Loucy (cell line): ENCODE results near the gene SMPD2.

Experiments used
- H2AFZ ChIP-seq: fragments of 200-600 bp; sonication (generic); 2 replicates; pipeline ENCODE4 v1.6.0; 2016; ENCODE audit warnings: antibody characterized with exemption, mild to moderate bottlenecking, low read length, moderate library complexity
- H3F3A ChIP-seq: fragments of 200-600 bp; 2 replicates; pipeline ENCODE4 v1.6.0; 2016; ENCODE audit warnings: antibody characterized with exemption, low read depth, mild to moderate bottlenecking
- H3K27me3 ChIP-seq: fragments of 200-600 bp; sonication (generic); 2 replicates; pipeline ENCODE4 v1.6.1; 2014; ENCODE audit warnings: low read length, mild to moderate bottlenecking; ENCODE audit not compliant: insufficient read depth, poor library complexity, severe bottlenecking
- H3K36me3 ChIP-seq: fragments of 200-600 bp; sonication (generic); 2 replicates; pipeline ENCODE4 v1.6.1; 2016; ENCODE audit warnings: low read length; ENCODE audit not compliant: insufficient read depth
- H3K4me1 ChIP-seq: fragments of 200-600 bp; sonication (generic); 2 replicates; pipeline ENCODE4 v1.5.1; 2014; ENCODE audit warnings: low read length, mild to moderate bottlenecking; ENCODE audit not compliant: insufficient read depth, poor library complexity, severe bottlenecking
- H3K4me2 ChIP-seq: fragments of 200-600 bp; sonication (generic); 2 replicates; pipeline ENCODE4 v1.6.0; 2014; ENCODE audit warnings: antibody characterized with exemption, low read length, low read depth, mild to moderate bottlenecking; ENCODE audit not compliant: poor library complexity, severe bottlenecking
- H3K4me3 ChIP-seq: fragments of 200-600 bp; sonication (generic); 2 replicates; pipeline ENCODE4 v1.5.1; 2014; ENCODE audit warnings: low read length, mild to moderate bottlenecking, mixed read lengths; ENCODE audit not compliant: poor library complexity, severe bottlenecking
- H3K79me2 ChIP-seq: fragments of 200-600 bp; sonication (generic); 2 replicates; pipeline ENCODE4 v1.6.1; 2014; ENCODE audit warnings: low read length; ENCODE audit not compliant: insufficient read depth
- H3K9ac ChIP-seq: fragments of 200-600 bp; sonication (generic); 2 replicates; pipeline ENCODE4 v1.6.0; 2014; ENCODE audit warnings: mild to moderate bottlenecking, low read depth, low read length, moderate library complexity; ENCODE audit not compliant: poor library complexity, severe bottlenecking
- H3K9me2 ChIP-seq: fragments of 200-600 bp; sonication (generic); replicated peaks from 2 replicates; pipeline ENCODE4 v1.6.1; 2016; ENCODE audit warnings: low read depth, low read length, mixed read lengths
- H3K9me3 ChIP-seq: fragments of 200-600 bp; sonication (generic); 2 replicates; pipeline ENCODE4 v1.6.1; 2014; ENCODE audit warnings: mild to moderate bottlenecking, antibody characterized with exemption, low read length, low read depth; ENCODE audit not compliant: insufficient read depth
- H4K20me1 ChIP-seq: fragments of 200-600 bp; sonication (generic); 2 replicates; pipeline ENCODE4 v1.6.0; 2014; ENCODE audit warnings: antibody characterized with exemption, low read length, mild to moderate bottlenecking; ENCODE audit not compliant: insufficient read depth, poor library complexity, severe bottlenecking
- CTCF ChIP-seq: fragments of 200-600 bp; sonication (generic); conservative IDR thresholded peaks from 2 replicates; pipeline ENCODE4 v1.5.1; 2014; ENCODE audit warnings: mild to moderate bottlenecking, antibody characterized with exemption, low read length
- EZH2phosphoT487 ChIP-seq: fragments of 200-600 bp; IDR thresholded peaks from 2 replicates; pipeline ENCODE4 v1.6.1; 2018; ENCODE audit warnings: antibody characterized with exemption, mild to moderate bottlenecking, moderate library complexity, borderline replicate concordance

Gene SMPD2

GRCh38 chr6:109396046-109396718 is 44.3 kb upstream of the SMPD2 start:
- Histone ChIP-seq H3F3A (no peaks in the 10 kb centered on the region), H3K36me3 (no peaks in the 10 kb centered on the region), H3K4me2 (no peak overlapping the region), H3K9me2 (no peaks in the 10 kb centered on the region), H3K27me3 (no peaks in the 10 kb centered on the region), H3K79me2 (no peaks in the 10 kb centered on the region), H4K20me1 (no peaks in the 10 kb centered on the region), H3K4me1 (peaks cover 8% of the 10 kb centered on the region), H3K4me3 (no peak overlapping the region), H3K9ac (no peak overlapping the region), H2AFZ (no peak overlapping the region), H3K9me3 (no peaks in the 10 kb centered on the region)
- TF ChIP-seq CTCF (no peak), EZH2phosphoT487 (no peak)

- H3K9me3 ChIP-seq, result no peaks in the 10 kb centered on the region
Observed at GRCh38 chr6:109397020-109397419, 43.5 kb upstream of the SMPD2 start.

GRCh38 chr6:109406196-109406595 is 34.3 kb upstream of the SMPD2 start:
- no peak for TF ChIP-seq CTCF
- no peak for TF ChIP-seq EZH2phosphoT487

More at GRCh38 chr6:109397020-109397419, 43.5 kb upstream of the SMPD2 start:
- Histone ChIP-seq H2AFZ (no peak overlapping the region), H3K4me3 (no peak overlapping the region), H3K4me1 (no peaks in the 10 kb centered on the region), H3K36me3 (no peaks in the 10 kb centered on the region), H4K20me1 (no peaks in the 10 kb centered on the region), H3K4me2 (no peak overlapping the region), H3K79me2 (no peaks in the 10 kb centered on the region), H3F3A (no peaks in the 10 kb centered on the region), H3K9me2 (no peaks in the 10 kb centered on the region), H3K27me3 (no peaks in the 10 kb centered on the region), H3K9ac (no peak overlapping the region)
- TF ChIP-seq CTCF (peak; percentile 57), EZH2phosphoT487 (no peak)

More at GRCh38 chr6:109406196-109406595, 34.3 kb upstream of the SMPD2 start:
- Histone ChIP-seq H2AFZ (no peak overlapping the region), H3K9ac (no peak overlapping the region), H3K4me1 (no peaks in the 10 kb centered on the region), H3K9me2 (no peaks in the 10 kb centered on the region), H3K36me3 (no peaks in the 10 kb centered on the region), H3K4me3 (no peak overlapping the region), H3K9me3 (no peaks in the 10 kb centered on the region), H3K27me3 (no peaks in the 10 kb centered on the region), H3F3A (no peaks in the 10 kb centered on the region), H3K79me2 (no peaks in the 10 kb centered on the region), H4K20me1 (no peaks in the 10 kb centered on the region), H3K4me2 (no peak overlapping the region)
